Calu3 (cell line): ENCODE measurements around the gene C1orf35. TPM values are rescaled to one million over a fixed set of nuclear protein-coding genes. Genes with fewer than 3 reads are reported as not detected.
A peak's percentile ranks its signal among the peaks of the same experiment; 100 is the strongest.

Source experiments
- BruUV-seq: library from RNA; stranded (reverse); fragments of 400-500 nt; replicated peaks from 2 replicates; lab custom pipeline; 2021; lab: Mats Ljungman, UMichigan
- CTCF ChIA-PET: fragments of 300-600 bp; sonication (Branson Sonifier 250); formaldehyde crosslinking; loops from one replicate; lab custom pipeline; 2022; ENCODE audit warnings: antibody characterized with exemption; lab: Charles Lee
- DNase-seq: peaks from one replicate; pipeline ENCODE4 v3.0.0; 2022
- H3K27ac Mint-ChIP-seq: one replicate; pipeline ENCODE4 v1.8.0; 2022; ENCODE audit warnings: mixed read lengths; ENCODE audit not compliant: unreplicated experiment
- H3K27me3 Mint-ChIP-seq: one replicate; pipeline ENCODE4 v1.8.0; 2022; ENCODE audit warnings: mixed read lengths; ENCODE audit not compliant: unreplicated experiment
- H3K36me3 Mint-ChIP-seq: one replicate; pipeline ENCODE4 v1.8.0; 2022; ENCODE audit warnings: mild to moderate bottlenecking, moderate library complexity, mixed read lengths; ENCODE audit not compliant: insufficient read depth, unreplicated experiment
- H3K4me1 Mint-ChIP-seq: one replicate; pipeline ENCODE4 v1.8.0; 2022; ENCODE audit warnings: mild to moderate bottlenecking, low read depth, mixed read lengths; ENCODE audit not compliant: unreplicated experiment
- H3K4me3 Mint-ChIP-seq: one replicate; pipeline ENCODE4 v1.8.0; 2022; ENCODE audit warnings: mild to moderate bottlenecking, low read depth, moderate library complexity, mixed read lengths; ENCODE audit not compliant: unreplicated experiment
- H3K9me3 Mint-ChIP-seq: one replicate; pipeline ENCODE4 v1.8.0; 2022; ENCODE audit warnings: low read depth, mixed read lengths; ENCODE audit not compliant: unreplicated experiment
- CTCF ChIP-seq: fragments of 200-600 bp; IDR thresholded peaks from one replicate; pipeline ENCODE4 v1.8.0; 2022; ENCODE audit warnings: antibody characterized with exemption; ENCODE audit not compliant: unreplicated experiment
- intact Hi-C: fragments of 100-400 bp; cut with micrococcal nuclease; formaldehyde crosslinking; loops from one replicate; pipeline ENCODE4 v1.10.0; 2022; ENCODE audit not compliant: unreplicated experiment
- total RNA-seq: library from RNA; stranded (reverse); gene quantifications from 2 replicates; pipeline ENCODE4 v1.2.3, GENCODE V29; 2022

The C1orf35 gene
- total RNA-seq, 1 experiment from 2014 or later, result 38.1 TPM

- BruUV-seq, result no TSS peak
- H3K27ac Mint-ChIP-seq, result no peak overlapping the region
- intact Hi-C loops, result loop anchor here (10.0 kb wide), 1 partner anchor 258 kb away; no protein-coding TSS in a partner anchor
Observed at GRCh38 chr1:228136901-228137300, 33.8 kb upstream of the C1orf35 start.

GRCh38 chr1:228134591-228134990 lies 31.5 kb upstream of the C1orf35 start:
- Mint-ChIP-seq H3K4me3 (no peak overlapping the region), H3K27ac (no peak overlapping the region), H3K9me3 (no peaks in the 10 kb centered on the region), H3K4me1 (peaks cover 17% of the 10 kb centered on the region), H3K27me3 (no peaks in the 10 kb centered on the region), H3K36me3 (peaks cover 12% of the 10 kb centered on the region)
- DNase-seq, result no peak
- intact Hi-C loops, result loop anchor here (5.0 to 10.0 kb wide), 3 partner anchors 260 to 368 kb away; a partner anchor contains a TSS
- TF ChIP-seq CTCF, result no peak
- CTCF ChIA-PET, result no interaction called here
- BruUV-seq, result no TSS peak

More at GRCh38 chr1:228136901-228137300, 33.8 kb upstream of the C1orf35 start:
- DNase-seq, result no peak
- H3K4me1 Mint-ChIP-seq, result no peaks in the 10 kb centered on the region
- TF ChIP-seq CTCF, result no peak
- no peaks in the 10 kb centered on the region for H3K9me3 Mint-ChIP-seq
- CTCF ChIA-PET, result interaction anchor here (1.0 to 1.4 kb wide), 2 partner anchors 15 to 27 kb away, joined by 3 to 4 read pairs; no protein-coding TSS in a partner anchor
- no peak overlapping the region for H3K4me3 Mint-ChIP-seq
- H3K27me3 Mint-ChIP-seq, result no peaks in the 10 kb centered on the region
- H3K36me3 Mint-ChIP-seq, result peaks cover 26% of the 10 kb centered on the region

GRCh38 chr1:228131766-228132165 lies 28.6 kb upstream of the C1orf35 start:
- no peak for TF ChIP-seq CTCF

GRCh38 chr1:228125185-228125584 lies 22.1 kb upstream of the C1orf35 start:
- H3K27me3 Mint-ChIP-seq, result no peaks in the 10 kb centered on the region
- intact Hi-C loops, result no loop called here
- CTCF ChIA-PET, result no interaction called here
- H3K9me3 Mint-ChIP-seq, result no peaks in the 10 kb centered on the region
- H3K4me1 Mint-ChIP-seq, result peaks cover 12% of the 10 kb centered on the region
- no peak for TF ChIP-seq CTCF
- H3K4me3 Mint-ChIP-seq, result no peak overlapping the region
- BruUV-seq, result no TSS peak
- H3K27ac Mint-ChIP-seq, result no peak overlapping the region
- no peak for DNase-seq
- H3K36me3 Mint-ChIP-seq, result no peaks in the 10 kb centered on the region

More at GRCh38 chr1:228131766-228132165, 28.6 kb upstream of the C1orf35 start:
- peaks cover 17% of the 10 kb centered on the region for H3K4me1 Mint-ChIP-seq
- peak overlapping the region; percentile 80 for H3K27ac Mint-ChIP-seq
- CTCF ChIA-PET, result interaction anchor here (0.7 to 3.3 kb wide), 5 partner anchors 34 to 383 kb away, joined by 3 to 32 read pairs (median 6); partner anchors contain the start of gene IBA57
- peak; percentile 52 for DNase-seq
- peak overlapping the region; percentile 79 for H3K4me3 Mint-ChIP-seq
- BruUV-seq, result no TSS peak
- H3K36me3 Mint-ChIP-seq, result peaks cover 10% of the 10 kb centered on the region
- H3K9me3 Mint-ChIP-seq, result no peaks in the 10 kb centered on the region
- intact Hi-C loops, result loop anchor here (1.0 to 10.0 kb wide), 7 partner anchors 35 to 383 kb away; a partner anchor contains a TSS
- H3K27me3 Mint-ChIP-seq, result no peaks in the 10 kb centered on the region
